GM12892 (cell line): ENCODE data around the gene MOV10L1.

Experiments used
- DNase-seq: peaks from one replicate; pipeline ENCODE4 v3.0.0; 2011; ENCODE audit not compliant: insufficient read length
- FAIRE-seq: peaks from 2 replicates; lab custom pipeline; 2011; peaks lifted over from hg19 to GRCh38; lab: Jason Lieb, UNC
- POLR2A ChIP-seq: IDR thresholded peaks from 2 replicates; pipeline ENCODE4 v1.6.1; 2011; ENCODE audit warnings: low read depth, low read length, control low read depth
- POLR2AphosphoS5 ChIP-seq: IDR thresholded peaks from 2 replicates; pipeline ENCODE4 v1.6.1; 2011; ENCODE audit warnings: low read depth, low read length, control low read depth
- TAF1 ChIP-seq: IDR thresholded peaks from 2 replicates; pipeline ENCODE4 v1.6.1; 2011; ENCODE audit warnings: low read depth, mild to moderate bottlenecking, control low read depth, low read length, borderline replicate concordance

The MOV10L1 gene

GRCh38 chr22:50074551-50075530, 15.0 kb upstream of the MOV10L1 start:
- no peak for DNase-seq
- TF ChIP-seq POLR2AphosphoS5 (no peak), TAF1 (no peak), POLR2A (no peak)
- FAIRE-seq, result no peak

- DNase-seq, result no peak
- TF ChIP-seq POLR2A (no peak), TAF1 (no peak), POLR2AphosphoS5 (no peak)
- no peak for FAIRE-seq
These were observed 12.9 kb upstream of the MOV10L1 start for GRCh38 chr22:50076646-50077535.

- no peak for DNase-seq
- FAIRE-seq, result no peak
- TF ChIP-seq POLR2A (no peak), POLR2AphosphoS5 (no peak), TAF1 (no peak)
These were observed 11.6 kb upstream of the MOV10L1 start for GRCh38 chr22:50078246-50078645.

- DNase-seq (no peak), FAIRE-seq (no peak)
- TF ChIP-seq POLR2AphosphoS5 (no peak), POLR2A (no peak), TAF1 (no peak)
These were observed 11.0 kb upstream of the MOV10L1 start for GRCh38 chr22:50078761-50079160.

GRCh38 chr22:50080077-50080465, 9.7 kb upstream of the MOV10L1 start:
- DNase-seq, result no peak
- no peak for TF ChIP-seq POLR2A
- no peak for TF ChIP-seq TAF1
- no peak for FAIRE-seq

GRCh38 chr22:50081426-50082196, 8.2 kb upstream of the MOV10L1 start:
- TF ChIP-seq POLR2AphosphoS5, result no peak
- no peak for TF ChIP-seq TAF1
- DNase-seq (no peak), FAIRE-seq (no peak)

GRCh38 chr22:50082197-50082715, 7.5 kb upstream of the MOV10L1 start:
- no peak for DNase-seq
- FAIRE-seq, result no peak
- TF ChIP-seq TAF1 (no peak), POLR2A (no peak), POLR2AphosphoS5 (no peak)

GRCh38 chr22:50082961-50083461, 6.8 kb upstream of the MOV10L1 start:
- no peak for DNase-seq
- no peak for TF ChIP-seq POLR2AphosphoS5
- no peak for TF ChIP-seq POLR2A
- TF ChIP-seq TAF1, result no peak
- no peak for FAIRE-seq

GRCh38 chr22:50083462-50084079, 6.2 kb upstream of the MOV10L1 start:
- FAIRE-seq (no peak), DNase-seq (no peak)
- TF ChIP-seq POLR2AphosphoS5 (no peak), POLR2A (no peak), TAF1 (no peak)

GRCh38 chr22:50084080-50084477, 5.7 kb upstream of the MOV10L1 start:
- TF ChIP-seq POLR2AphosphoS5 (no peak), POLR2A (no peak), TAF1 (no peak)
- DNase-seq, result no peak
- FAIRE-seq, result no peak
